ENCODE data around the gene NXPE3. TPM values are rescaled to one million over a fixed set of nuclear protein-coding genes. Genes with fewer than 3 reads are reported as not detected.

Gene NXPE3
- total and polyA plus RNA-seq, 10 of the 15 experiments (the other 5 are each of a cell fraction or from before 2014, with no cell fraction given), result 2.0 to 8.7 (median 5.2) TPM

DNA sequence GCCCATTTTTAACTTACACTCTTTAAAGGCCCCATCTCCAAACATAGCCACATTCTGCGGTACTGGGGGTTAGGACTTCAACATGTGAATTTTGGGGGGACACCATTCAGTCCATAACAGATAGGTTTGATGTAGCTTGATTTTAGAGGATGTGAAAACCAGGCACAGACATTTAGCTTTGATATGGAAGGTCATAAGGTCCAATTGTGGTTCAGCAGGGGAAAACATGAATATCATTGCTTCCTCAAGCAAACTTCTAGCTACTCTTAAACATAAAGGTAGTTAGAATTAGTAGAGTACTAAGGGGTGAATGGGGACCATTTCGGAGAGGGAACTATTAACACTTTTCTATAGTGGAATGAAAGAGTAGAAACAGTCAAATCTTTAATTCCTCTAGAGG lies 56.7 kb downstream of the NXPE3 start:
- Histone ChIP-seq H3K9ac (ENCODE audit: control insufficient read depth, insufficient read depth, low read length) (no peak overlapping the region), H3K27me3 (replicated peaks in 1 of 2; ENCODE audit: control insufficient read depth in 2 of 2, insufficient read depth in 2 of 2, low read length in 1 of 2) (no peaks in the 10 kb centered on the region), H3K9me3 (replicated peaks; ENCODE audit: control insufficient read depth, insufficient read depth, low read length) (no peaks in the 10 kb centered on the region; the same call in 2 of the 3 replicates), H2AFZ (ENCODE audit: control insufficient read depth, low read depth, low read length) (no peak overlapping the region), H4K20me1 (ENCODE audit: control insufficient read depth, insufficient read depth) (0 out of 2 replicates have a peak, but pooled peaks cover 2% of the 10 kb centered on the region), H3K4me3 (peak overlapping the region; percentile 22; the same call in 1 of the 2 replicates), H3K4me1 (ENCODE audit: control insufficient read depth, insufficient read depth, low read length) (peaks cover 35% of the 10 kb centered on the region), H3K36me3 (ENCODE audit: control insufficient read depth in 2 of 2, insufficient read depth in 2 of 2, low read length in 1 of 2) (peaks cover 1 to 18% of the 10 kb centered on the region in 2 experiments; a peak in 3 of 4 replicates), H3K27ac (ENCODE audit: control insufficient read depth, insufficient read depth) (peak overlapping the region; percentile 48), H3K4me2 (ENCODE audit: control insufficient read depth, insufficient read depth) (peak overlapping the region; percentile 80), H3K79me2 (ENCODE audit: control insufficient read depth, insufficient read depth, low read length) (peaks cover 95% of the 10 kb centered on the region)
- intact Hi-C loops (cut with micrococcal nuclease; ENCODE audit: unreplicated experiment) (no loop called here), in situ Hi-C loops (cut with MboI) (no loop called here)
- 38% methylated on average over 2 of the region's 2 CpGs for WGBS (ENCODE audit: insufficient coverage, insufficient replicate concordance, low lambda C conversion rate, missing lambda C conversion rate)
- BruUV-seq (replicated peaks), result no TSS peak
- ChIA-PET CTCF (interaction anchor here (0.7 to 1.9 kb wide), 5 partner anchors 8 to 390 kb away, joined by 3 to 10 read pairs (median 4); no protein-coding TSS in a partner anchor), POLR2A (interaction anchor here (0.5 to 6.0 kb wide), 8 partner anchors 9 to 203 kb away, joined by 3 to 40 read pairs (median 4); partner anchors contain the start of gene NFKBIZ), RAD21 (ENCODE audit: unreplicated experiment) (interaction anchor here (0.5 to 2.7 kb wide), 17 partner anchors 8 to 390 kb away, joined by 3 to 18 read pairs (median 5); no protein-coding TSS in a partner anchor), SMC1A (ENCODE audit: uncharacterized antibody, unreplicated experiment) (interaction anchor here (0.7 to 2.2 kb wide), 22 partner anchors 8 to 393 kb away, joined by 3 to 12 read pairs (median 4); no protein-coding TSS in a partner anchor)
- DNase-seq (ENCODE audit: low read depth, low spot score) (no peak), FAIRE-seq (no peak), ATAC-seq (peak; percentile 2; the same call in 2 of the 3 replicates)
- TF ChIP-seq RUNX3 (IDR thresholded peaks at IDR 0.05; ENCODE audit: low read length) (peak; percentile 30; the same call in 1 of the 2 replicates), NR2F1 (conservative IDR thresholded peaks at IDR 0.05) (peak; percentile 83), HSF1 (IDR thresholded peaks at IDR 0.05; ENCODE audit: low read depth, low read length) (no peak), ZSCAN29 (IDR thresholded peaks at IDR 0.05) (no peak), IRF5 (IDR thresholded peaks at IDR 0.05; ENCODE audit: borderline replicate concordance) (no peak), ZBTB11 (CRISPR knock-in tag; IDR thresholded peaks at IDR 0.05) (no peak), ZNF24 (IDR thresholded peaks at IDR 0.05) (peak; percentile 82), RAD51 (IDR thresholded peaks at IDR 0.05) (no peak)
- TF ChIP-seq, protein P1, sequence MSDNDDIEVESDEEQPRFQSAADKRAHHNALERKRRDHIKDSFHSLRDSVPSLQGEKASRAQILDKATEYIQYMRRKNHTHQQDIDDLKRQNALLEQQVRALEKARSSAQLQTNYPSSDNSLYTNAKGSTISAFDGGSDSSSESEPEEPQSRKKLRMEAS (IDR thresholded peaks at IDR 0.05; ENCODE audit: low read depth, low read length), result no peak
